GM23338 (cell line): ENCODE results near the gene YIF1A.

Source experiments
- CREB1 ChIP-seq: fragments of 250-450 bp; sonication (Bioruptor Pico); IDR thresholded peaks from 2 replicates; pipeline ENCODE4 v1.5.0; 2020; ENCODE audit warnings: low read depth, mild to moderate bottlenecking, moderate library complexity
- CTCF ChIP-seq, 2 experiments: fragments of 200-600 bp in 1 of 2; sonication (generic) in 1 of 2; conservative IDR thresholded peaks; 2 replicates each; pipeline versions ENCODE4 v1.5.1 to v1.6.1; 2016 to 2017; ENCODE audit warnings: antibody characterized with exemption in 2 of 2, low read depth in 2 of 2, mild to moderate bottlenecking in 2 of 2, moderate library complexity in 1 of 2
- ETS1 ChIP-seq: IDR thresholded peaks from 2 replicates; pipeline ENCODE4 v1.6.1; 2016; ENCODE audit warnings: antibody characterized with exemption
- EZH2 ChIP-seq: fragments of 200-600 bp; sonication (generic); IDR thresholded peaks from one replicate; pipeline ENCODE4 v1.8.0; 2017; ENCODE audit warnings: antibody characterized with exemption, mild to moderate bottlenecking, low read depth; ENCODE audit not compliant: unreplicated experiment
- EZH2phosphoT487 ChIP-seq: fragments of 200-600 bp; sonication (generic); IDR thresholded peaks from one replicate; pipeline ENCODE4 v1.8.1; 2018; ENCODE audit warnings: antibody characterized with exemption; ENCODE audit not compliant: unreplicated experiment
- JUNB ChIP-seq: IDR thresholded peaks from one replicate; pipeline ENCODE4 v1.6.1; 2016; ENCODE audit warnings: antibody characterized with exemption; ENCODE audit not compliant: unreplicated experiment
- NANOG ChIP-seq: IDR thresholded peaks from 2 replicates; pipeline ENCODE4 v1.6.1; 2016; ENCODE audit warnings: antibody characterized with exemption, borderline replicate concordance
- POLR2AphosphoS5 ChIP-seq: IDR thresholded peaks from 2 replicates; pipeline ENCODE4 v1.6.1; 2016; ENCODE audit warnings: antibody characterized with exemption, low read depth
- REST ChIP-seq: IDR thresholded peaks from one replicate; pipeline ENCODE4 v1.6.1; 2018; ENCODE audit warnings: antibody characterized with exemption; ENCODE audit not compliant: unreplicated experiment
- STAT1 ChIP-seq: IDR thresholded peaks from one replicate; pipeline ENCODE4 v1.6.1; 2016; ENCODE audit warnings: antibody characterized with exemption; ENCODE audit not compliant: unreplicated experiment
- ZNF114 ChIP-seq: fragments of 250-450 bp; sonication (Bioruptor Pico); IDR thresholded peaks from 2 replicates; pipeline ENCODE4 v1.5.0; 2020; ENCODE audit warnings: mild to moderate bottlenecking, moderate library complexity

- TF ChIP-seq CTCF (conservative IDR thresholded peaks at IDR 0.05; ENCODE audit: low read depth in 2 of 2) (peak; percentile 62 to 87), CREB1 (no peak), REST (no peak), EZH2 (no peak), POLR2AphosphoS5 (peak; percentile 22; the same call in 1 of the 2 replicates), ETS1 (no peak), ZNF114 (CRISPR knock-in tag) (no peak), EZH2phosphoT487 (no peak), STAT1 (no peak), NANOG (no peak), JUNB (no peak)
These were observed 47.5 kb upstream of the YIF1A start, which contains the start of gene RIN1 for GRCh38 chr11:66336234-66337102.
